Inferior parietal cortex (tissue), 1 donor: Measurements from ENCODE around the gene TNFRSF13B.
A peak's percentile ranks its signal among the peaks of the same experiment; 100 is the strongest.
"Not testable (repeated sequence)": the region's sequence is repeated elsewhere in the genome, so short reads cannot be mapped to it uniquely, and the experiment has no call there.

Experiments
- DNase-seq: peaks from one replicate; pipeline ENCODE4 v3.0.0-alpha.2; 2016; ENCODE audit errors: extremely low spot score

Gene TNFRSF13B

GRCh38 chr17:16971458-16972338 is at the start of gene TNFRSF13B:
Gene TNFRSF13B, minus strand, starts transcription at chr17:16972118. Its CDS starts 43 bp downstream, at chr17:16972075.
- no peak for DNase-seq

DNA sequence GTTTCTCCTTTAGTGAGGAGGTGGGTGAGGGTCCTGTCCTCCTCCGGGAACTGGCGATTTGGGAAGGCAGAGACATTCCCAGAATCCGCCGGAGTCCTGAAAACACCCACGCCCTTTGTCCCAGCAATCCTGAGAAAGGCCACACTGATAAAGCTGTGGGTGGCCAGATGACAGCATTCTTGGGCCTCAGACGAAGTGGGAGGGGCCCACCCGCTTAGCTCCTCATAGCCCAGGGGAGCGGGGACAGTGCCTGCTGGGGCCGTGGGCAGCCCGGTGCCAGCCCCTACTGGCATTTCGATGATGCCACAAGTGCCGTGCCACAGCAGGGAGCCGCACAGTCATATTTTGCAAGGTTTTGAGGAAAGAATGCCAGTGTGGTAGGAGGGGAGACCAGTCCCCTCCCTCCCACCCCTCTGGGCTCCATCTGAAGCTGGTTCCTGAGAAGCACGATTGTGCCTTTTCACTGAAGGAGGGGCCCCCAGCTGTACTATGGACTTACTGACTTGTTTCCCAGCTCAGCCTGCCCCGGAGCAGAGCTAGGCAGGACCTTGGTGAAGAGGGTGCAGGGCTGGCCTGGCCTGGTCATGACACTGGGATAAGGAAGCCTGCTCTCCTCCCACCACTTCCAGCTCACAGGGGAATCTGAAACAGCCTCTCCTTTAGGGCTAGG is 49.4 kb upstream of the TNFRSF13B start:
- DNase-seq = peak; percentile 50

- DNase-seq = no peak
Observed at GRCh38 chr17:17020821-17021193, 48.9 kb upstream of the TNFRSF13B start.

DNA sequence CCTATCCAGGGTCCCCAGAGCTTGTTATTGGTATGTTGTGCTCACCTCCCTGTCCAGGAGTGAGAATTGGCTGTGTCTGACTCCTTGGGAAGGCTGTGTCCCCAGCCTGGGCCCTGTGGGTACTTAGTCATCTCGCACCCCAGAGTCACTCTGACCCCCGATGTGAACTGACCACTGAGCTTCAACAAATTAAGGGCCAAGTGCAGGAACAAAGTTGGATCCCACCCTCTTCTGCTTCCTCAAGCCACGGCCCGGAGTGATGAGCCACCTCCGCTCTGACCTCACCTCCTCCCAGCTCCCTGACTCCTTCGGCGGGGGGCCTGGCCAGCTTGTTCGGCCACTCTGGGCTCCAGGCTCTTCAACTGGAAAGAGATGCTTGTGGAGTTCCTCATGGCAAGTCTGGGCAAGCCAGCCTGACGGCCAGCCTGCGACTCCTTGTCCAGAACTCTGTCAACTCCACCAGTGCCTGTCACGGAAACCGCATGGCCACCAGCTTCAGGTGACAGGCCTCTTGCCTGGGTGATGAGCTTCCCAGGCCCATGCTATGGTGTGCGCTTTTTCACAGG is 48.1 kb upstream of the TNFRSF13B start:
- no peak for DNase-seq

DNA sequence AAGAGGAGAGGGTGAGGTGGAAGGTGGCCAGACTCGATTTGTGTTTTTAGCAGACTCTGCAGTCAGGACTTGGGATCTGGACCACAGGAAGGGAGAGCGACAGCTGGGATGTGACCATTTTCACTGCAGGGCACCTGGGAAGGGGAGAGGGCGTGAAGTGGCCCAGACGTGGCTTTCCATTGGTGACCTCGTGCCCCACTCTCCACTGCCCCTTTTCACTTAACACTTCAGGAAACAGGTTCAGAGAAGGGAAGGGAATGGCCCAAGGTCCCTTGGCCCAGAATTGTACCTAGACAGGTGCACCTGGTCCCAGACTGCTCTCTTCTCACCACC is 47.5 kb upstream of the TNFRSF13B start:
- DNase-seq = no peak

GRCh38 chr17:17018612-17019429 is 46.9 kb upstream of the TNFRSF13B start:
- DNase-seq = no peak

DNA sequence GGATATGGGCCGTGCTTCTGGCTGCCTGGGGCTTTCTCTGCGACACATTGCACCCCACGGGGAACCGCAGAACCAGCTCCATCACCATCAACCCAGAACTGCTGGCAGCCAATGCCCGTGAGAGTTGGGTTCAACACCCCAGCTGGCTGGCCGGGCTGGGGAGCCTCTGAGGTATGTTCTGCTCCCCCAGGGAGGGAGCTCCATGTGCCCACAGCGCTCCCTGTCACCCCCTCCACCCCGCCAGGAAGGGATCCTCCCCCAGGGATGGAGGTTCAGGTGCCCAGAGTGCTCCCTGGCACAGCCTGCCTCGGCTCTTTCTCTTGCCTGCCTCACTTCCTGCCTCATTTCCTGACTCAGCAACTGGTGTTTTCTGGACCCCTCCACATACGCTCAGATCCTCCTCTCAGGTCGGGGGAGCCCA is 46.1 kb upstream of the TNFRSF13B start:
- no peak for DNase-seq

DNA sequence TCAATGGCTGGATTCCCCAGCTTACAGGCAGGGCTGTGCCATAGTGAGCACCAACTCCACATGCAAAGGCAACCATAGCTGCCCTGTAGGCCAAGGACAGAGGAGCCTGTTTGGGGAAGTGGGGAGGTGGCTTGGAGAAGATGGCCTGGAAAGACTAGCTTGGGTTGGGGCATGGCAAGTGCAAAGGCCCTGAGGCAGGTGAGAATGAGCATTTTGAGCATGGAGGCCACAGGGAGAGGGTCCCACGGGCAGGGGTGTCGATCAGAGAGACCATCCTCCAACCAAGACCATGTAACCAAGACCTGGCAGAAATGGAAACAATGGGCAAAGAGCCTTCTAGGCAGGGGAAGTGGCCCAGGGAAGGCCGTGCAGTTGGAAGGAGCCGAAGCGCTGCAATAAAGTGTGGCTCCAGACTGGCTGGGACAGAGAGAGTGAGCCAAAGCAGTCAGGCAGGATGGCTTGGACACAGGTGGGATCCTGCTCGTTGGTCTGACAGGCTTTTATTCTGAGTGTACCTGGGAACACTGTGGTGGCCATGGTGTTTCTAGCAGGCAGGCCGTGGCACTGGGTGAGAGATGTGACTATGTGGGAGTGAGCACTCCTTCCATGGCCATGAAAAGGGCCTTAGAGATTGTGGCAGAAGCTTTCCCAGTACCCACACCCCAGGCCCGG is 45.6 kb upstream of the TNFRSF13B start:
- no peak for DNase-seq

DNA sequence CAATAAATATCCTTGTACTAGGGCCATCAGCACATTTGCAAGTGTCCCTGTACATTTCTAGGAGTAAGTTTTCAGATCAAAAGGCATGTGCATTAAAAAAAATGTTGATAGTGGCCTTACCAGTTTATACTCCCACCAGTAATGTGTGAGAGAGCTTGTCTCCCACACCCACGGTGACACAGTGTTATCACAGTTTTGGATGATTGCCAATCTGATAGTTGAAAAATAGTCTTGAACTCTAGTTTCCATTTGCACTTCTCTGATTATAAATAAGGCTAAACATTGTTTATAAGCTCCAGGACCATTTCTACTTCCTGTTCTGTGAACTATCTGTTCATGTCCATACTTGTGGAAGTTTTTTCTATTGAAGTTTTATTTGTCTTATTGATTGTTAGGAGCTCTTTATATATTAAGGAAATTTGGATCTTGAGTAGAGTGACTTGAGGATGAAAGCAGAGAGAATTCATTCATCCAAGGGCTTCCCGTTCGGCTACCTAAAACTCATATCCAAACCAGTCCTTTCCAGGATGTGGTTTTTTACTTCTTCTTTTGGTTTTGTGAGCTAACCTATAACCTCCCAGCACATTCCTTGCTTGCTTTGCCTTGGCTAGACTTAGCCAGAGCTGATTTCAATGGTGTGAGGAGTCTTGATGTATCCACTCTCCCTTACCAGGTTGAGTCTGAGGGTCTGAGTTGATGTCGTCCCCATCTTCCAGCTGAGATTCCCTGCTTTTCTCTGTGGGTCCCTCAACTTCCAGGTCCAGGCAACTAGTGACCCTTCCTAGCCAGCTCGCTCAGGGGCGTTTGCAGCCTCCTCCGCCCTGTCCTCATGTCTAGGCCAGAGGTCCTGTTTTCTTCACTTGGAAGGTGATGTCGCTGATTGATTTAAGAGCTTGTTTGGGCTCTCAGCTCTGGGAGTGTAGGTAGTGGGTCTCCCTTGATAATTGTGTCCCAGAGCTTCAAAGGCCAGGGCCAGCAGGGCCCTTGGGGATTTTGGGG is 44.6 kb upstream of the TNFRSF13B start:
- DNase-seq = not testable (repeated sequence)

DNA sequence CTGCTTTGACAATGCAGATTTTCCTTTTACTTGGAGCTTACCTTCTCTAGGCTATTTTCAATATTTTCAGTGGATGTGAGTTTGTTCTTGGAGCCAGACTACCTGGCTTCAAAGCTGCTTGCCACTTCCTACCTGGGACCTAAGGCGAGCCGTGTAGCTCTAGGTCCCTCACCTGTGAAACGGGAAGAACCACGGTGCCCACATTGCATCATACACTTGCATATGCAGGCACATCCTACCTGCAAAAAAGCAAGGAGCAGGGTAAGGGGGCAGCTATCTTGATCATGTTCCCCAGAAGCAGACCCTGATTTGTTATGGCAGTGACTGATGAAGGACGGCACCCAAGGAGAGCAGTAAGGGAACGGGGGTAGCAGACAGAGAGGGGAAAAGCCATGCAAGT is 43.3 kb upstream of the TNFRSF13B start:
- DNase-seq = no peak

GRCh38 chr17:17014748-17015124 is 42.8 kb upstream of the TNFRSF13B start:
- DNase-seq = not testable (repeated sequence)

GRCh38 chr17:17013828-17014747 is 42.2 kb upstream of the TNFRSF13B start:
- not testable (repeated sequence) for DNase-seq

DNA sequence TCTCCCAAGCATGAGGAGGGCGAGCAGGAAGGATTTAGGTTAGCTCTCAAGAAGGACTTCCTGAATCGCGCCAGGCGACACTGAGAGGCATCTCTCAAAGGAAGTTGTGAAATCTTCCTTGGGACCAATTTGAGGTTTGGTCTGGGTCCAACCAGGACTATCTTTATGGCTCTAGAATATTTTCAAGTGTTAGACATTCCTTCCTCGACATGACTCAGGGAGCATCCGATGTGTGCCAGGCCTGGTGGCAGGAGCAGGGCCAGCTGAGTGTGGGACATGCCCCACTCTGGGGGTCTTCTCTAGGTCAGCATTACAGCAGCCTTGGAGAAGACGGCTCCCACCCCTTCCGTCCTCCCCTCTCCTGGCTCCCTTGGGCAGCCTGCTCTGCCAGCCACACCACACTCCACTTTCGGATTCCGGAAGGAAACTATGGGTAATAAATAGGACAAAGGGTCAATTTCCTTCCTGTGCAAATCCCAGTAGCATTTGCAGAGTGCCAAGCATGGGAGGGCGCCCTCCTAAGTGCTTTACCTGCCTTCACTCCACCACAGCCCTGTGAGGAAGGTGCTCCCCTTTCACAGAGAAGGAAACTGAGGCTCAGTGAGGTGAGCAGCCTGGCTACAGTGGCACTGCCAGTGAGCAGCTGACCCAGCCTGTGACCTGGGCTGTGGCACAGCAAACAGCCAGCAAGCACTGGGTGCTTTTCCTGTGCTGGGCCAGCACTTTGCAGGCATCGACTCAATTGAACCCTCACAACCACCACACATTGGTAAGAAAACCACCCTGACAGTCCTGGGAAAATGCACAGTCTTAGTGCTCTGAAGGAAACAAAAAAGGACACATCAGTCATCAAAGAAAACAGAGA is 39.4 kb upstream of the TNFRSF13B start:
- not testable (repeated sequence) for DNase-seq

DNA sequence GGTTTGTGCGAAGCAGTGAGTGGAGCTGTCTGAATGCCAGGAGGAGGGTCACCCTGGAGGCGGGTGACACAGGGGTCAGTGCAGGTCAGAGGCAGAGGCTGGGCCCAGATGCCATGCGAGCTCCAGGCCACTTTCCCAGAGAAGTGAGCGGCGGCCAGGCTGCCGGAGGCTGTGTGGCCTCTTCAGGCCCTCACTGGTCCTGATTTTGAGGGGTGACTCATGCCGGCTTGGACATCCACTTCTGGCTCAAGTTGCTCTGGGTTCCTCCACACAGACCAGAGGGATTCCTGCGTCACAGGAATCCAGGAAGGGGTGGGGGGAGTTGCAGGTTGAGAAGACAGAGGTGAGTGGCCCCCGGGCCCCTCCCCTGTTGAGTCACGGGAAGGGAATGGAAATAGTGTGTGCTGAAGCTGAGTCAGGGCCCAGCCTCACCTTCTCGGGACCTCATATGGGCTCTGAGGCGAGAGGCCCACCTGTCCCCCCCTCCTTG is 38.7 kb upstream of the TNFRSF13B start:
- not testable (repeated sequence) for DNase-seq

DNA sequence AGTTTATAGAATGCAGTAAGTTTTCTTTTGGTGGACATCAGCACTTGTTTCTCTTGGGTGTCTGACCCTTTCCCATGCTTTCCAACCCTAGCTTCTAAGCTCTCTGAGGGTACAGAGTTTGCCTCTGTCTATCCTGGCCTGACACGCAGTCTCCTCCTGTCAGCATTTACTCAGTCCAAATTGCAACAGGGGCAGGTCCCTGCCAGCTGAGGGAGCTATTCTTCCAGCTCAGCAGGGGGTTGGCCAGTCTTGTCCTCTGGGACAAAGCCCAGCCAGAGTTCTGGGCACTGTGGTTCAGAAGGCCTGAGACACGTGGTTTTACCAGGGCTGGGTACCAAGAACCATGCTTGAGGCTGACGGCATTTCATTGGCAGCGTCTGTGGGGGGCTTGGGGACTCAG is 38.1 kb upstream of the TNFRSF13B start:
- DNase-seq = not testable (repeated sequence)

DNA sequence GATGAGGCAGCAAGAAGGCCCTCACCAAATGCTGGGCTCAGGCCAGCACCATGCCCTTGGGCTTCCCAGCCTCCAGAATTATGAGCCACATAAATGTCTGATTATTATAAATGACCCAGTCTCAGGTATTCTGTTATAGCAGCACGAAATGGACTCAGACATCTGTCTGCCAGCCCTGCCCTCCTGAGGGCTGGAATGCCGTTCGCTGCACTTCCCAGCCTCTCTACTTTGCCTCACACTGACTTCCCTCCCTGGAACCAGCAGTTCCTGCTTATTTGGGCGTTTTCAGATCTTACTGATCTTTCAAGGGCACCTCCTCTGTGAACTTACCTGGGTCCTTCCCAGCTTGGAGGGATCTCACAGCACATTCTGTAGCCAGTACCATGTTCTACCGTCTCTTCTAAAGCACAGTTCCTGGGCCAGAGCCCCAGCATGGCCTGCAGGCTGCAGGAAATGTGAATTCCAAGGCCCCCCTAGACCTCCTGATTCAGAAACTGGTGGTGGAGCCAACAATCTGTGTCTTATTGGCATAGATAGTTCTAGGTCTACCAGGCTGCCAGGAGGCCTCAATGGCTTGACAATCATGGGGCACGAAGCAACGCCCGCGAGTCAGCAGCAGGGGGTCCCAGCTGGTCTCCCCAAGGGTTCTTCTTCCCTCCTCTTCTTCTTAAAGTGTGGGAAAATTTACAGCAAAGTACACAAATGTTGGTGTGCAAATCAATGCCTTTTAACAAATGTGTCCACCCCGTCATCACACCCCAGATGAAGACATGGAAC is 36.9 kb upstream of the TNFRSF13B start:
- DNase-seq = not testable (repeated sequence)

DNA sequence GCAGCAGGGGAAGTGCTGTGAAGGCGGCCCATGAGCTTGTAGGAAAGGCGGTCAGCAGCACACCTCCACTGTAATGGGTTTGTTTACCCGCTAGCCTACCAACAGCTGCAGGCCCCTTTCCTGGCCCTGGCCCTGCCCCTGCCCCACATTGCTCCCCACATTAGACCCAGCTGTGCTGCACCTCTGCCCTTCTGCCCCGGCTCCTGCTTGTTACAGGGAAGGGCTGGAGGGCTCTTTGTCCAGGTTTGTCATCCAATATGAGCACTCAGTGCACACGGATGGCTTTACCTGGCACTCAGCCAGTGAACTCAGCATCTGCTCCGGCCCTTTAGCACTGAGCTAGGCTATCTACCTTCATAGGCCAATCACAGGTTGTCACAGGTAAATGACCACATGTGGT is 36.0 kb upstream of the TNFRSF13B start:
- not testable (repeated sequence) for DNase-seq
